RWPE1 (cell line): ENCODE data around the gene PRDM10.

ENCODE experiments used
- CTCF ChIA-PET: fragments of 350-600 bp; sonication (Branson Sonifier 250); formaldehyde crosslinking; extraction: SDS; loops from one replicate; lab custom pipeline; 2021; lab: Yijun Ruan, JAX
- POLR2A ChIA-PET: fragments of 400-600 bp; formaldehyde crosslinking; extraction: SDS; loops from one replicate; lab custom pipeline; 2020; ENCODE audit warnings: antibody characterized with exemption; ENCODE audit not compliant: low non-redundant PET; lab: Yijun Ruan, JAX
- DNase-seq: peaks from one replicate; pipeline ENCODE4 v3.0.0; 2012; ENCODE audit warnings: low spot score
- H3K27ac ChIP-seq: fragments of 450-650 bp; 2 replicates; pipeline ENCODE4 v1.5.1; 2017
- TF ChIP-seq, protein P1 (sequence below): fragments of 450-650 bp; conservative IDR thresholded peaks from 2 replicates; pipeline ENCODE4 v1.5.1; 2017; ENCODE audit warnings: low read depth, mild to moderate bottlenecking

PRDM10 gene

DNA sequence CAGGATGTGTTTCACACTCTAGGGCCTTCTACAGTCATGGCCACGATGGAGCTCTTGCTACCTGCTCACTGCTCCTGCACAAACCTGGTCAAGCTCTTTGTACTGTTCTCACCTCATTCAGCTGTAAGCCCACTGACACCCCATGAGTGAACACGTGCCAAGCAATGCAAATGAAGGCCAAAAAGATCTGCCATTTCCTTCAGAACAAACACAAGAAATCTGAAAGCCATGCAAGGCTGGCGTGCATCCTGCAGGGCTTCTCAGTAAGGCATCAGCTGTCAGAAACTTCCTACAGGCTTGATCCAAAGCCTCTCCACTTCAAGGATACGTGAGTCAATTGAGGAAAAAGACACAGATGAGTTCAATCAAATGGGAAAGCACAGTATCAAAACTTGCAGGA, 63.1 kb downstream of the PRDM10 start:
- CTCF ChIA-PET = no interaction called here
- POLR2A ChIA-PET = no interaction called here

DNA sequence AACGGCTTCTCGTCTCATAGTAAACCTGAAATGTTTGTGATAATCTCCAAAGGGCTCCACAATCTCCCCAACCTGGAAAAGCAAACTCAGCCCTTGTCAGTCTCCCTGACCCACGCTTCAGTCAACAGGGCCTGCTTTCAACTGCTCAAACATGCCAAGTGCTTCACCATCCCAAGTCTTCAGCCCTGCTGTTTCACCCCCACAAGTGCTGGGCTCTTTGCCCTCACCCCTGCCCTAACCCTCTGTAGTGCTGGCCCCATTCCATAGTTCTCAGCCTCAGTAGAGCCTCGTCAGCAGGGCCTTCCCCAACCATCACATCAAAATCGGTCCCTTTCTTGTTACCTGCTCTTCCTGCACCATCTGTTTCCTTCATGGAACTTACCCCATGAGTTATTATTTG, 63.9 kb downstream of the PRDM10 start:
- POLR2A ChIA-PET = no interaction called here
- TF ChIP-seq, protein P1, sequence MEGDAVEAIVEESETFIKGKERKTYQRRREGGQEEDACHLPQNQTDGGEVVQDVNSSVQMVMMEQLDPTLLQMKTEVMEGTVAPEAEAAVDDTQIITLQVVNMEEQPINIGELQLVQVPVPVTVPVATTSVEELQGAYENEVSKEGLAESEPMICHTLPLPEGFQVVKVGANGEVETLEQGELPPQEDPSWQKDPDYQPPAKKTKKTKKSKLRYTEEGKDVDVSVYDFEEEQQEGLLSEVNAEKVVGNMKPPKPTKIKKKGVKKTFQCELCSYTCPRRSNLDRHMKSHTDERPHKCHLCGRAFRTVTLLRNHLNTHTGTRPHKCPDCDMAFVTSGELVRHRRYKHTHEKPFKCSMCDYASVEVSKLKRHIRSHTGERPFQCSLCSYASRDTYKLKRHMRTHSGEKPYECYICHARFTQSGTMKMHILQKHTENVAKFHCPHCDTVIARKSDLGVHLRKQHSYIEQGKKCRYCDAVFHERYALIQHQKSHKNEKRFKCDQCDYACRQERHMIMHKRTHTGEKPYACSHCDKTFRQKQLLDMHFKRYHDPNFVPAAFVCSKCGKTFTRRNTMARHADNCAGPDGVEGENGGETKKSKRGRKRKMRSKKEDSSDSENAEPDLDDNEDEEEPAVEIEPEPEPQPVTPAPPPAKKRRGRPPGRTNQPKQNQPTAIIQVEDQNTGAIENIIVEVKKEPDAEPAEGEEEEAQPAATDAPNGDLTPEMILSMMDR = no peak
- H3K27ac ChIP-seq = no peak overlapping the region
- DNase-seq = no peak
- CTCF ChIA-PET = no interaction called here

More for the DNA sequence above, 63.1 kb downstream of the PRDM10 start:
- TF ChIP-seq, protein P1 = no peak
- no peak overlapping the region for H3K27ac ChIP-seq
- DNase-seq = no peak

GRCh38 chr11:129937592-129938238, 64.9 kb downstream of the PRDM10 start:
- POLR2A ChIA-PET = no interaction called here

DNA sequence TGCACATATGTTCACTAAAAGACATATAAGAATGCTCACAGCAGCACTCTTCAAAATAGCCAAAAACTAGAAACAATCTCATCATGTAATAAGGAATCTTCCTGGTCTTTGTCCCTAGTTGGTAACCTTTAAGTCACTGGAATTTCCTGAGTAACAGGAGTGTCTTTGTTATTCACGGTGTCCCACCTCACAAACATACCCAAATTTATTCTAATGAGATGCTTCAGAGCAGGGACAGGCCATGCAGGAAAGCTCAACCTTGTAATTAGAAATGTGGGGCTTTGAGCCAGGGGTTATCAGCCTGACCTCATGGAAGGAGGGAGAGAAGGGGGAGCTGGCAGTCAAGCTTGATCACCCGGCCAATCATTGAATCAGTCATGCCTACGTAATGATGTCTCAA, 66.9 kb downstream of the PRDM10 start:
- no peak overlapping the region for H3K27ac ChIP-seq
- no peak for DNase-seq
- TF ChIP-seq, protein P1 = no peak
- ChIA-PET CTCF (interaction anchor here (0.5 kb wide), 1 partner anchor 34 kb away, joined by 3 read pairs; no protein-coding TSS in a partner anchor), POLR2A (no interaction called here)

More at GRCh38 chr11:129937592-129938238, 64.9 kb downstream of the PRDM10 start:
- DNase-seq = no peak
- TF ChIP-seq, protein P1 = no peak
- H3K27ac ChIP-seq = no peak overlapping the region
- CTCF ChIA-PET = no interaction called here

GRCh38 chr11:129933891-129934290, 68.7 kb downstream of the PRDM10 start:
- H3K27ac ChIP-seq = no peak overlapping the region
- CTCF ChIA-PET = interaction anchor here (0.6 kb wide), 1 partner anchor 570 kb away, joined by 3 read pairs; no protein-coding TSS in a partner anchor
- TF ChIP-seq, protein P1 = no peak
- no peak for DNase-seq
- POLR2A ChIA-PET = no interaction called here

DNA sequence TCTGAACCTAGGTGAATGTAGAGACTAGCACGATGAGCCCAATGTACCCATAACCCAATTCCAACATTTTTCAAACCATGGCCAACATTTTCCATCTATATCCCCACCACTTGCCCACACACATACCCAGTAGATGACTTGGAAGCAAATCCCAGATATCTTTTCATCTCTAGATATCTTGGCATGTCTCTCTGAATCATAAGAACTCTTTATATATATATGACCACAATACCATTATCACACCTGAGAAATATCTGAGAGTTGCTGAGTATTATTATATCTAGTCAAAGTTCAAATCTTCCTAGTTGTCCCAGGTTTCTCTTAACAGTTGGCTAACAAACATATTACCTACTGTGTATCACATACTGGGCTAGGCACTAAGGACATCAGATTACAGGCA, 69.4 kb downstream of the PRDM10 start:
- no peak overlapping the region for H3K27ac ChIP-seq
- DNase-seq = no peak
- TF ChIP-seq, protein P1 = no peak
- ChIA-PET POLR2A (no interaction called here), CTCF (interaction anchor here (0.6 to 1.2 kb wide), 2 partner anchors 9 to 569 kb away, joined by 3 to 12 read pairs; no protein-coding TSS in a partner anchor)
